HL-60/S4 (cell line): ENCODE data around the gene PARD3B.

Experiments
- in situ Hi-C: fragments of 300-500 bp; cut with MboI; formaldehyde crosslinking; loops from 2 replicates; pipeline ENCODE4 v1.14.3; 2022; ENCODE audit warnings: low sequenced_read_pairs

The PARD3B gene

DNA sequence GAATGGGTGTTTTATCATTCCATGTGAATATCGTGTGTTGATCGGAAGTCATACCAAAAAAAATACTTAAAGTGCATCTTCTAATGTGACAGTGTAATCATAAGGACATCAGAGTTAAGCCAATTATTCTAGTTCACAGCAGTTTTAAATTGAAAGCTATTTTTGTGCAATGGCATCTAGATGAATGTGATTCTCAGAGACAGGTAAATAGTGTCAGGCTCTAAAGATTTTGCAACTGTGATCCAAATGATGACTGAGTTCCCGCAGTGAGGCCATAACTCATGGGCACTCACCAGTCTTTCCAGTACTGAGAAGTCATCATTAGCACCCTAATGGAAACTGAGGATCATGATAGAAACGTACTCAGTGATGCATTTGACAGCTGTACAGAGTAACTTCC, 542.6 kb downstream of the PARD3B start:
- in situ Hi-C loops: no loop called here

DNA sequence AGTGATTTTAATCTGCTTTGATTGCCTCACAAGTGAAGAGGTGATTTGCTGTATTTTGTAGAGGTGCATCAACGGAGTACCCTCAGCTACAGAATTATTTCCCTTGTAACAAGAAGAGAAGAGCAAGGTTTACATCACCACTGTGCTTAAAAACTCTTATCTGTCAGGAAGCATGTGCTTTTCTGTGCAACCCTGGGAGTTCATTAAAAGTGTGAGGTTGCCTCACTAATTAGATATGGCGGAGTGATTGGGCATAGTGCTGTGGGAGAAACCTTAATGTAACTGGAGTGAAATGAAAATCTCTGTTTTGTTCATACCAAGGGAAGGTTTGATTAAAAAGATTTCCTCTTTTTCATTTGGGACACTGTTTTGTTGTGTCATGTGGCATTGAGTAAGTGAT, 544.7 kb downstream of the PARD3B start:
- in situ Hi-C loops: no loop called here

DNA sequence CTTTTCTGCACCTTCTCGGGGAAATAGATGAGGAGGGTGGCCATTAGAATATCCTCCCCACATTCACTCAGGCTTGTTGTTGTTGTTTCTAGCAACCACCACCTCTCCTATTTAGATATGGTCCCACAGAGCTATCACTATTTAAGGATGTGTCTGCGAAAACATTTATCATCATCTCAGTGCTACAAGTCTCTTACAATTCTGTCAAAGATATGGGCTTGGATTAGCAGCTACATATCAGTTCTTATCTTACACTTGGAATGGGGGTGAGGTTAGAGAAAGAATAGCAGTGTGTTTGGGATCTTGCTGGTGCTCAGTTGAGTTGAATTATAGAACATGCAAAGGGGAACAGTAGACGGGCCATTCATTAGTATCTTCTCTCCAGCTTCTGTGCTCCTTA, 546.1 kb downstream of the PARD3B start:
- in situ Hi-C loops: no loop called here

DNA sequence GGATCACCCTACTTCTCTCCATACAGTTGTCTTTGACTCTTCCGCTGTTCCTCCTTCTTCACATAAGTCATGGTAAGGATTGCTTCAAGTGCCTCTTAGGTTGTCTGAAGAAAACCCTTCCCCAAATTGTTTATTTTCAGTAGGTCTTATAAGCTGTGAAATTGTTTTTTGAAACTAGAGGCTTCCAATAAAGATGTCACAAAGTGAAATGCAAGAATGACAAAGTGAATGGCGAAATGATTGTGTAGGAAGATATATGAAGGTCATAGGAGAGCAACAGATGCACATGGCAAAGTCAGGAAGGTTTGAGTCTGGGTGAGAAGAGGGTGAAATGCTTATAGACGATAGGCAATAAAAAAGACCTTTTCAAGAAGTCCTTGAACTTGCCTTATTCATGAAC, 548.8 kb downstream of the PARD3B start:
- in situ Hi-C loops: no loop called here

DNA sequence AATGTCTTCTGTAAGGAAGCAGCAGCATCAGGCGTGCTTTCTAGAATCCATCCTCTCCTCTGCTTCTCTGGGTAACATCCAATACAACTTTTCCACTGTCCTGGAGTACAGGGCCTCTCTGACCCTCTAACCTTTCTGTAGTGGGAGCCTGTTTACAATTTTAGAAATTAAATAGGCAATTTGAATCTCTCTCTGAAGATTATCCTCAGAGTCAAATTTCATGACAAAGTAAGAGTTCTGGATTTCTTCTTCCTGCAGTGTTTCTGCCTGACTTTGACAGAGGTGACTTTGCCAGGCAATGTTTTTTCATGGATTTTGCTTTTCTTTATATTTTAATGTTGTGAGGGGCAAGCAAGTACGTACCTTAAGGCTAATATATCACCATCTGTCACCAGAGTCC, 558.4 kb downstream of the PARD3B start:
- in situ Hi-C loops: no loop called here

DNA sequence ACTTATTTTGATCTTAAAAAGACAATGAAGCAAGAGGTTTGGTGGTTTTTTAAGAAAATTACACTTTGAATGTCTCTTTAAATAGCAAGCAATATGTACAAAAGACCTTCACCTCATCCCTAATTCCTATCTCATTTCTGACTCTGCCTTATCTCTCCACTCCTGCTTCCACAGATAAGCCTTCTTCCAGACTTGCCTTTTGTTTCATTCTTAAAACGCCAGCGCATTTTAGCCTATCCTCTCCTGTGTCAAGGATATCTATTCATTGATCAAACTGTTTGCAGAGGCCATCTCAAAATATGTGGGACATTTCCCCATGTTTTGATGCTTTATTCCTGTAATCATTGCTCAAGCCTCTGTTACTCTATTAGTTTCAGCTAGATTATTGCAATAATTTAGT, 562.5 kb downstream of the PARD3B start:
- in situ Hi-C loops: no loop called here

DNA sequence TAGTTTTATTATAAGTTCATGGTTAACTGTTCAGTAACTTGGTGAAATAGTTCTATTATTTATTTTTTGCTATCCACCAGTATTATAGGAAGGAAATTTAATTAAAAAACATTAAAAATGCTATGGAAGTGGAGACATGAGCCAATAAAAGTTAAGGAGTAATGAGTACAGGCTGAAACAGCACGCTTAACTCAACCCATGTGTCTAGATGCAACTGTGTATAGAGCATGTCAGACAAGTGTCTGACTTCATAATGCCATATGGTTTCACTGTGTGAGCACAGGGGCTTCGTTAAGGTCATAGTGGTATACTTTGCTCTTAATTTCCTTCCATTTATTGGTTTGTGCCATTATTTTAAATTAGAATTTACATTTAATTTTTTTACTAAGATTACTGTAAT, 570.2 kb downstream of the PARD3B start:
- in situ Hi-C loops: no loop called here

DNA sequence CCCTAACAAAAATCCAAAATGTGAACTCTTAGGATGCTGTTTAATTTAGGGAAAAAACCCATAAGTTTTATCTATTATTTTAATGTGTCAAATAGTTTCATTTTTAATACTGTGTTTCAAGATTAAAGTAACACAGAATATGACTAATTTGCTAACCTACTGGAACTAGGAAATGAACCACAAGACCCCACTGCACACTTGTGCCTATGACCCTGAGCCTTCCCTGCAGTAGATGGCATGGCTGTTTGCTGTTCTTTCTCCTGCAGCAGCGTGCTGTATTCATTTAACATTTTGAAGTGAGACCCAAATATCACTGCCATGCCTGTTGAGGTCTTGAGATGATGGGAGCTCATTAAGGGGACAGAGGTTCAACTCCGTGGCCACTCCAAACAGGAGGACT, 571.9 kb downstream of the PARD3B start:
- in situ Hi-C loops: no loop called here

DNA sequence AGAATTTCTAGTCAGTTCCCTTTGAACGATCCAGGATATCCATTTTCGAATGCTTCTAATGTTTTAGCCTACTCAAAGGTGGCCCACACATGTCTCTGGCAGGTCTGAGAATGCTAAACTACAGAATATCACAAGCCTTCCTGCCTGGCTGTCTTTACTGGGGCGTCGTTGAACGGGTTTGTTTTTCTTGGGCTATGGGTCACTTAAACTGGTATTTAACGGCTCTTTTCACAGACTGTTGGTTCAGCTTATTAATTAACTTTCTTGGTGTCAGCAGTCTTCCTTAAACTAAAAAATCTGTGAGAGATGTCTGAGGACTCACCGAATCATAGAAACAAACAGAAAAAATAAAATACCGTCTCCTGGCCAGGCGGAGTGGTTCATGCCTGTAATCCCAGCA, 573.9 kb downstream of the PARD3B start:
- in situ Hi-C loops: no loop called here

DNA sequence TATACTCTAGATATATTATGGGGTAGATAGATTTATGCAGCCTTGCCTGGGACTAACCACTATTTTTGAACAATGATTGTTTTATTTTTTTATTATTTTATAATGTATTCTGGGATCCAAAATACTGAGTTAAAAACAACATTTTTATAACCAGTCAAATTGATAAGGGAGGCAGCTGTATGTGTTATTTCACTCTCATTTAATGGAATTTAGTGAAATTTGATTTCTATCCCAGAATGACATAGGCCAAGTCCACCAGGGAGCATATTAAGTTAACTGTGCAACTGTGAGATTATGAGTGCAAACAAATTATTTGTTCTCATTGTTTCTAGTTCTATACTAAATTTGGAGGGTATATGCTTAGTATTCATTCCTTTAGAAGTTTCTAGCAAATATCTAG, 583.5 kb downstream of the PARD3B start:
- in situ Hi-C loops: no loop called here

DNA sequence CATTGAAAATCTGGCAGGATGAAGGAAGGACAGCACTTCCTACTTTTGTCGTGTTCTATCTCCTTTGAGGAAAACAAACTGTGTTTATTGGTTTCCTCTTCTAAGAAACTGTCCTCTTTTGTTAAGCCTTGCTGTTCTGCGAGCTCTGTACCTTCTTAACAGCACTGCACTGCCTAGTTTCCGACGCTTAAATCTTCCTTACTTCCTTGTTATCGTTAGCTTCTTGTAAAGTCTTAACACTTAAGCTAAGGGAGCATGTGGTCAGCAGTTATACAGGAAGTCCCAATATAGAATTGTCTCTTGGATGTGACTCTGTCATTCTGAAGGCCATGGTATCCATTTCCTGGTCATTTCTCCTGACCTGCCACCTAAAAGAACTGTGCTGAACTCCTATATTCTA, 584.3 kb downstream of the PARD3B start:
- in situ Hi-C loops: no loop called here

DNA sequence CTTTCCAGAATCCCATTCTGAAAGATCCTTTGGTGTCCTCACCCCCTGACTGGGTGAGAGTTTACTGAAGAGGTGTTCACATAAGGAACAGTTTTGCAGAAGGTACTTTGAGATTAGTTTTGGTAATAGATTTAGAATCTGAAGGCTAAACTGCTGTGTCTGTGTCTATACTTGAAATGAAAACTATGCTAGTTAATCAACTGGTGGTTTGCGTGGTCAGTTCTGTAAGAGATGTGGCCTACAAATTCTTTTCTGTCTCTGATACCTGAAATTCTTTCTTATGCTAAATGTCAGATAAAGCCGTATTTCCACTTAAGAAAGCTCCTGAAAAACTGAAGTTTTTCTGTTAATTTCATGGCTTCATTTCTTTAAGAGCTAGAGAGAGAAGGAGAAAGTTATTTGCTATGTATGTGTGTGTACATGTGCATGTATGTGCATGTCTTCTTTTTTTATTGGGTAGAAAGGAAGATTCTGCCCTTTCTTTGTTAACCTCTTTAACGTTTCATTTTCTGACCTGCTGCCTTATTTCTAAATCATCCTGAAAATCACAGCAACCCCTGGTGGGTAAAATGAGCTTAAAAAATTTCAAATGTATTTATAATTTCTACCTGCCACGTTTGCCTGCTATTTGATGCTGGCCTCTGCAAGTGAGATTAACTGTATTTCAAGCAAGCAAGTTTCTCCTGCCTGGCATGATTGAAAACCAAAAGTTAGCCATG, 585.0 kb downstream of the PARD3B start:
- in situ Hi-C loops: no loop called here

DNA sequence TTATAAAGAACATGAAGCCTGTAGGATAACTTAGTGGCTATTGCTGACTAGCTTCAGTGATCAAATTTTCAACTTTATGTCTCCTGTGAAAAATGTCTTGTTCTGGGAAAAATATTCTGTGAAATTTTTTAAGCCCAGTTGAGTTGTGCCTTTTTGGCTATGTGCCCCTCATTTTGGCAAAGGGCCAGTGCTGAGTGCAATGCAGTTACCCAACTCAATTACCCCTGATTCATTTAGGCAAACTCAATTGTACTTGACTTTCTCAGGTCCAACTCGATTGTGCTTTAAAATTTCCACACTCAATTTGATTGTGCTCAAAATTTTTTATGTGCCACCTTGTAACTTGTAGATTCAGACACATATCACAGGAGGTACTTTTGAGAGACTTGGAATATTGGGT, 588.3 kb downstream of the PARD3B start:
- in situ Hi-C loops: no loop called here

DNA sequence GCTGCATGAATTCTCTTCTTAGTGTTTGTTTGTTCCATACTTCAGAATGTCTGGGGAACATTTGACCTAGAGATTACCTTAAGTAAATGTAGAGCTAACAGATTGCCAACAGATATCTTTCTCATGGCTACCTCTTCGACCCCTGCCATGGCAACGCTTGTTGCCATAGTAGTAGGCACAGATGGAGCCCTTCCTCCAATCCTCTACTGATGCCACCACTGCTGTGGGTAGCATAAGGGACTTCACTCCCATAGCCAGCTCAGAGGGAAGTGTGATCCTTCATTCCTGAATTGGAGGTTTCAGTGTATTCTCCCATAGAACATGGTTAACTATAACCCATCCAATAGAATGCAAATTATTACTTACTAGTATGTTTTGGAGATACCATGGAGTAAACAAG, 593.5 kb downstream of the PARD3B start:
- in situ Hi-C loops: no loop called here

DNA sequence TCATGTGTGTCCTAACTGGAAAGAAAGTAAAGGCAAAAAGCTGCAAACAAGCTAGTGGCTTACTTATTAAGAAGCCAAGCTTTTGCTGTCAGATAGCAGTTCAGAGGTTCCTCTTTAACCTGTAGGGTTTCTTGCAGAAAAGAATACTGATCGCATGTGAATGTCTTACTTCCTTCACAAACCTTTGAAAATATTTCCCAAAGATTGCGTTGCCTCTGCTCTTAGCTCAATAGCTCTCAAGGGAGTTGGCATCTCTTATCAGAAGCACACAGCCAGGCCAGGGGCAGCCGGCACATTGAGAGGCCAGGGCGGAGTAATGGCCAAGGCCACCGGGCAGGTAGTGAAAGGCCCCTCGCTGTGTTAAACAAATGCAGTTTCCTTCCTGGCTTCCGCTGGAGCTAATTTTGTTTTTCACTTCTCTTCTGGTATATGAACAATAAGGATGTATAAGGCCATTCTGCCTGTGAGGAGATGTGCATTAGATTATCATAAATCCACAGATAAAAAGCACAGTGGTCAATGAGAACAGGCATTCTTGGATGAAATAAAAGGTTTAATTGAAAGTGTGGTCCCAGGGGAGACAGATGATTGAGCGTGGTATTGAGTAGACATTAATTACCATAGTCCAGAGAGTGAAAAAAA, 594.7 kb downstream of the PARD3B start:
- in situ Hi-C loops: no loop called here

DNA sequence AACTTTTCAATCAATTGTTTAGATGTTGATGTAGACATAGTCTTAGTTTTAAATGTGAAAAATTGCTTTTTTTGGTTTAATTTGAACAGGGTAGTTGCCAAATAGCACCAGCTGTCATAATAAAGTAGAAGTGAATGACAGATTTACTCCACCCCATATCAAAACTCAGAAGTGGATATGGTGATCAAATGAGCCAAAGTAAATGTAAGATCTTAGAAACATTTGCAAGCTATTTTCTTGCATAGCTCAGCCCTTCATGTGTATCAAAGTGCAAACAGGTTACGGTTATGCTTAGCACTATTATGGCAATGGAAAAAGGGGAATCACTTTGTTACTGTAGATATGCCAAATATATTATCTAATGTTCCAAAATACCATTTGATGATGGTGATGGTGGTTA, 596.1 kb downstream of the PARD3B start:
- in situ Hi-C loops: no loop called here

DNA sequence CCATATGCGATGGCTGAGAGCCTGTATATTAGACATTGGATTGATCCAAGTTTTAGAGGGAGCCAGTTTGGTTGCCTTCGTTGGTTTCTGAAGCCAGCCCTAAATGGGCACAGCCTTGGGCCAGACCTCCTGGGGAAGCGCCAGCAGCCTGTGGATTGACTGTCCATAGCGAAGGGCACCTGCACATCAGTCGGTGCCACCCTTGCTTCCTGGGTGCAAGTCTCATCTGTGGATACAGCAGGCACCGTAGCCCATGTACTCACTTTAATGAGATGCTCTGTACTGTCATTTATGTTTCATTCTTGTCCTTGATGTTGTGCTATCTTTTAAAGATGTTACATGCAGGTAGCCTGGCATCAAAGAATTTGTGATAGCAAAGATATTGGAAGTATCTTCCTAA, 600.6 kb downstream of the PARD3B start:
- in situ Hi-C loops: no loop called here

DNA sequence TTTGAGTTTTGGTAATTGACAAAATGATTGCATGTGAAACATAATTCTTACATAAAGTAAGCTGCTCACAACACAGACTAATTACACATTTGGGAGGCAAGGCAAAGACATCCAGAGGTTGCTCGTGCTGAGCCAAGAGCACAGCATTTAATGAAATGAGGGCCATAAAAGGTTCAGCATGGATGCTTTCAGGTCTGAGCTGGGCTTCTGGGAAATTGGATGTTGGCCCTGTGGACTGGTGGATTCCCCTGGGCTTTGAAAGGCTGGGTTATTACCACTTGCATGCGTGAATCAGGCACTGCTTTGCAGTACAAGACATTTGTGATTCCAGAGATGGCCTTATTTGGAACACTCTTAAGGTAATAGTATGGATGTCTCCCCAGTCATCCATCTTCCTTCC, 603.5 kb downstream of the PARD3B start:
- in situ Hi-C loops: no loop called here

DNA sequence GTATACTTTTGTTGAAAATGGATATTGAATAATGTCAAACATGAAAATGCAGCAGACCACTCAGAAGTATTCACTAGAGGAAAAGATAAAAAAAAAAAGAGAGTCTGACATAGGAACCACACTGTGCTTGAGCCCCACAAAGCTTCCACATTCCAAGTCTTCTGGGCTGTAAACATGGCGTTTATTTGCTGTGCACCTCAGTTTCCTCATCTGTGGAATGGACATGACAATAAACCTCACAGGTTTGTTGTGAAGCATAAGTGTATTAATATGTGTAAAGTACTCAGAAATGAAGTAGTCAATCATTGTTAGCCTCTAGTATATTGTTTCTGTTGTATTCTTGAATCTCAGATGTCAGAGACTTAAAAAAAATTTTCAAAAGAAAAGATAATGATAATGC, 611.2 kb downstream of the PARD3B start:
- in situ Hi-C loops: no loop called here

DNA sequence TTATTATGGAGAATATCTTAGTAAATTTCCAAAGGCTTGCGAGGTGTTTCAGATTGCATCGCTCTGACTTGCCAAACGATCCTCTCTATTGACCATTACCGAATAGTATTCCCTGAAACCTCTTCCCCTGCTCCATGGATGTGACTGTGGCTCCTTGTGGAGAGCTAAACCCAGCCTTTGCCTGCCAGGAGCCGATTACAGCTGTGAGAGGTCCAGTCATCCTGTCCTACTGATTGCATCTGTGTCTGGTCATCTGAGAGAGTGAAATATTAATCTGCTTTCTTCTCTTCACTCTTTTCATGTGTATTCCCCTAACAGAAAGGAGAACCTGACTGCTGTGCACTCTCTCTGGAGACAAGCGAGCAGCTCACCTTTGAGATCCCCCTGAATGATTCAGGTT, 613.1 kb downstream of the PARD3B start:
- in situ Hi-C loops: no loop called here

DNA sequence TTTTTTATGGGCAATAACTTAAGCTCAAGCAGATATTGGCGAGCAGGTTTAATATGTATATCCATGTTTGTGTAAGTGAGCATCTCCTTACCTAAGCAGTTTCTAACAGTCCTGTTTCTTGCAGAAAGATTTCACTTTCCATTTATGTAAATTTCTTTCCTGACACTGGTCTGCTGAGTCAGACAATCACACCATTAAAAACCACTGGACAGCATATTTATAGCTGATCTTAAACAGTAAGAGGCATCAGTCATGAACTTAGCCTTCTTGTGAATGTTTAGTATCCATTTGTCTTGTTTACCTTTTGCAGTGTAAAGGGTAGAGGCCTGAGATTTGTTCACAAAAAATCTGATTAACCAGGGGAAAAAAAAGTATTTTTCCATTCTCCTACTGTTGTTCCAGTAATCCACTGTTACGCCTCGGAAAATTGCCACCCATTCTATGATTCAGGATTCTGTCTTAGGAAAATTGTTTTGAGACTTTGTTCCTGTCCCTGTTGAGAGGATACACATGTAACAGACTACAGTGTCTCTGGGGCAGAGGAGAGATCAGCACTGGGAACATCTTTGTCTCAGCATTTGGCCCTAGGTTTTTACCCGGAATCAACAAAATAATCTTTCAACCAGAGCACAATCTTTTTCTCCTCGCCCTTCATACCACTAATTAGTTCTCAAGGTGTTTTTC, 616.0 kb downstream of the PARD3B start:
- in situ Hi-C loops: no loop called here

DNA sequence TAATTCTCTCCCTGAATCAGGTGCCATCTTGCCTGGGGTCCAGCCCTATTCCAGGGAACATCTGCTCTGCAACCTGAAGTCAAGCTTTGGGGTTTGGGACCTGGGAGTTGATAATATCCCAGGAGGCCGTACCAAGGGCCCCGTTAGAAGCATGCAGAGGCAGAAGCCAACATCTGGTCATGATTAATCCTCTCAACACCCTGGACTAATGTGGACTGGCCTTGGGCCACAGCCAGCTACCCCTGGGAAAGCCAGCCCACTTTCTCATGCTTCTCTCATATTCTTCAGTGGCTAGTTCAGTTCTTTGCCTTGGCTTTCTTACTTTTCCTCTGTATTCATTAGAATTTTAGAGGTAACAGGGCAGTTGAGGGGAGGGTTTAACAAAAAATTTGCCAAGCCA, 621.5 kb downstream of the PARD3B start:
- in situ Hi-C loops: no loop called here
